Measurements from ENCODE around the gene FBXO2.

FBXO2 gene

DNA sequence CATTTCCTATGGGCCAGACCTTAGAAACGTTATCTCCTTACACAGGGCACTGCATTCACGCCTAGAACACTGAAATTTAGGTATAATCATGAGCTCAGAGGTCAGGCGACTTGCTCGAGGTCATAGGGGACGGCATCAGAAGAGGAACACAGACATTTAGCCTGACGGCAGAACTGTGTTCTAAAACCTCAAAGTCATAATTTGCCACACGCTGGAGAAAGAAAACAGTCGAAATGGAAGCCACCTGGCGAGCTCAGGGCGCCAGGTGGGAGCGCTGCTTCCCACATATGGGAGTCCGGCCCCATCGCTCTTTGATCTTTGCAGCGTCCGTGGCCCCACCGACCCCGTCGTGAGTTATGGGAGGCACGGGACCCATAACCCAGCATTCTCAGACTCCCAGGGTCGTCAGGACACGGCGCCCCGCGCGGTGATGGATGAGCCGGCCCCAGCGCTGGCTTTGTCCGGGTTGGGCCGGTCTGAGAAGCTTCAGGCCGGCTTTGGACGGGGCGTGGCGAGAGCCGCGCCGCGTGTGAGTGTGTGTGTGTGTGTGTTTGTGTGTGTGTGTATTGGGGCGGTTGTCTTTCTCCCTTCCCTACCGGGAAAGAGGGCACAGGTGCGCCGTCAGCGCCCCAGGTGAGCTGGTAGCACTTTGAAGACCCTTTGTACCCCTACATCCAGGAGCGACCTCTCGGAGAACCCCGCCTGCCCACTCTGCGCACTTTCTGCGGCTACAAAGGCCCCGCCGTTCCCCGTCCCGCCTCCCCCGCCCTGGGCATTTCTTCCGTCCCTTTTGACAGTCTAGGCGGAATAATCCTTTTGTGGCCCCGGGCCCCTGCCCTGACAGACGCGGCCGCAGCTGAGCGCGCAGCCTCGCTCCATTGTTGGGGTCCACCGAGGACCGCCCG lies 36.4 kb upstream of the FBXO2 start:
- H3K9me3 ChIP-seq (ENCODE audit: control insufficient read depth, low read length) = no peaks in the 10 kb centered on the region
- TF ChIP-seq, protein P1, sequence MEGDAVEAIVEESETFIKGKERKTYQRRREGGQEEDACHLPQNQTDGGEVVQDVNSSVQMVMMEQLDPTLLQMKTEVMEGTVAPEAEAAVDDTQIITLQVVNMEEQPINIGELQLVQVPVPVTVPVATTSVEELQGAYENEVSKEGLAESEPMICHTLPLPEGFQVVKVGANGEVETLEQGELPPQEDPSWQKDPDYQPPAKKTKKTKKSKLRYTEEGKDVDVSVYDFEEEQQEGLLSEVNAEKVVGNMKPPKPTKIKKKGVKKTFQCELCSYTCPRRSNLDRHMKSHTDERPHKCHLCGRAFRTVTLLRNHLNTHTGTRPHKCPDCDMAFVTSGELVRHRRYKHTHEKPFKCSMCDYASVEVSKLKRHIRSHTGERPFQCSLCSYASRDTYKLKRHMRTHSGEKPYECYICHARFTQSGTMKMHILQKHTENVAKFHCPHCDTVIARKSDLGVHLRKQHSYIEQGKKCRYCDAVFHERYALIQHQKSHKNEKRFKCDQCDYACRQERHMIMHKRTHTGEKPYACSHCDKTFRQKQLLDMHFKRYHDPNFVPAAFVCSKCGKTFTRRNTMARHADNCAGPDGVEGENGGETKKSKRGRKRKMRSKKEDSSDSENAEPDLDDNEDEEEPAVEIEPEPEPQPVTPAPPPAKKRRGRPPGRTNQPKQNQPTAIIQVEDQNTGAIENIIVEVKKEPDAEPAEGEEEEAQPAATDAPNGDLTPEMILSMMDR (IDR thresholded peaks at IDR 0.05) = no peak
- H3K36me3 ChIP-seq (ENCODE audit: control insufficient read depth, insufficient read depth, low read length) = no peaks in the 10 kb centered on the region
- H2AFZ ChIP-seq = no peak overlapping the region
- no peaks in the 10 kb centered on the region for H3K79me2 ChIP-seq
- no peaks in the 10 kb centered on the region for H3K4me1 ChIP-seq
- H3K9ac ChIP-seq = no peak overlapping the region
- peak overlapping the region; percentile 11 for H3K4me3 ChIP-seq (ENCODE audit: low read depth, low read length)
- H3K27ac ChIP-seq = no peak overlapping the region
- peak overlapping the region; percentile 25 for H3K4me2 ChIP-seq (ENCODE audit: low read length)
- H3K27me3 ChIP-seq (ENCODE audit: control insufficient read depth, insufficient read depth, low read length) = no peaks in the 10 kb centered on the region

- TF ChIP-seq, protein P1 (IDR thresholded peaks at IDR 0.05) = no peak
- no peaks in the 10 kb centered on the region for H3K27me3 ChIP-seq (ENCODE audit: control insufficient read depth, insufficient read depth, low read length)
- H2AFZ ChIP-seq = no peak overlapping the region
- no peak overlapping the region for H3K27ac ChIP-seq
- no peaks in the 10 kb centered on the region for H3K4me1 ChIP-seq
- H3K4me3 ChIP-seq (ENCODE audit: low read depth, low read length) = no peak overlapping the region
- no peaks in the 10 kb centered on the region for H3K9me3 ChIP-seq (ENCODE audit: control insufficient read depth, low read length)
- no peaks in the 10 kb centered on the region for H3K79me2 ChIP-seq
- H3K9ac ChIP-seq = no peak overlapping the region
- no peaks in the 10 kb centered on the region for H3K36me3 ChIP-seq (ENCODE audit: control insufficient read depth, insufficient read depth, low read length)
- no peak overlapping the region for H3K4me2 ChIP-seq (ENCODE audit: low read length)
Observed at GRCh38 chr1:11688506-11688905, 34.3 kb upstream of the FBXO2 start.

DNA sequence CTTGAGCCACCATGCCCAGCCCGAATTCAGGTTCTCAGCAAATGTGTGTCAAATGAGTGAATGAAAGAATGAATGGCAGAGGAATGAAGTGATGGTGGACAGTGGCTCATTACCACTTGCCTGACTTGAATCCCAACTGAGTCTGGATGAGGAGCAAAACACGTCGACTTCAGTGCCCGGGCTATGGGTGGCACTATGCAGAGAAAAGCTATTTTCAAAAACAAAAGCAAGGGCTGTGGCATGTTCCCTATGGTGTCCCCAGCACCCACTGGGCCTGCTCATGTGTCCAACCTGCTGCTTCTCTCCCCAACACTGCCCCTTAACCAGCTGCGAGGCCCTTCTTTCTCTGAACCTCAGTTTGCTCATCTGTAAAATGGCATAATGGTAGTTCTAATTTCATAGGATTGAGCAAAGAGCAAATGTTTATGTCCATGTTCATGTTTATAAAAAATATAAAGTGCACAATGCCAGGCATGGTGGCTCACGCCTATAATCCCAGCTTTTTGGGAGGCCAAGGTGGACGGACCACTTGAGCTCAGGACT lies 31.1 kb upstream of the FBXO2 start:
- no peaks in the 10 kb centered on the region for H3K36me3 ChIP-seq (ENCODE audit: control insufficient read depth, insufficient read depth, low read length)
- no peaks in the 10 kb centered on the region for H3K27me3 ChIP-seq (ENCODE audit: control insufficient read depth, insufficient read depth, low read length)
- H3K9ac ChIP-seq = no peak overlapping the region
- no peak overlapping the region for H3K4me3 ChIP-seq (ENCODE audit: low read depth, low read length)
- no peaks in the 10 kb centered on the region for H3K79me2 ChIP-seq
- H3K4me1 ChIP-seq = no peaks in the 10 kb centered on the region
- H3K9me3 ChIP-seq (ENCODE audit: control insufficient read depth, low read length) = no peaks in the 10 kb centered on the region
- TF ChIP-seq, protein P1 (IDR thresholded peaks at IDR 0.05) = no peak
- H3K27ac ChIP-seq = no peak overlapping the region
- H2AFZ ChIP-seq = no peak overlapping the region
- H3K4me2 ChIP-seq (ENCODE audit: low read length) = no peak overlapping the region

DNA sequence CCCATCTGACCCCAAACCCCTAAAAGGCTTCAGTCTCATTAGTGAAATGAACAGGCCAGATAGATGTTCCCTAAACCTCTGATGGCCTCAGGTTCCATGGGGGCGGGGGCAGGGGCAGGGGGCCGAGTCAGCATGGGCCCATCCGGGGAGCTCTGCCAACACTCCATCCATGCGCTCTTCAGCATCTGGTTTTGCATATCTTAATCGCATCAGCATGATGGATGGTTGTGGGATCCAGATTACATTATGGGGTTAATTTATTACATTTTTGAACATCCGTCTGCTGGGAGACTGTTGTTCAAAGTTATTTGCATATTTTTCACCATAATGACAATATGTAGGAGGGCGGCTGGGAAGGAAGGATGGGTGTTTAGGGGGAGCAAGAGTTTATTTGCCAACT lies 29.8 kb upstream of the FBXO2 start:
- Histone ChIP-seq H3K9ac (no peak overlapping the region), H2AFZ (no peak overlapping the region), H3K4me1 (no peaks in the 10 kb centered on the region), H3K27me3 (ENCODE audit: control insufficient read depth, insufficient read depth, low read length) (no peaks in the 10 kb centered on the region), H3K9me3 (ENCODE audit: control insufficient read depth, low read length) (no peaks in the 10 kb centered on the region), H3K79me2 (no peaks in the 10 kb centered on the region), H3K4me2 (ENCODE audit: low read length) (no peak overlapping the region), H3K27ac (no peak overlapping the region), H3K36me3 (ENCODE audit: control insufficient read depth, insufficient read depth, low read length) (no peaks in the 10 kb centered on the region), H3K4me3 (ENCODE audit: low read depth, low read length) (no peak overlapping the region)
- TF ChIP-seq, protein P1 (IDR thresholded peaks at IDR 0.05) = no peak

Data from parathyroid adenoma (tissue), 2 donors.